Measurements from ENCODE around the gene COL20A1.
"Not testable (repeated sequence)": the region's sequence is repeated elsewhere in the genome, so short reads cannot be mapped to it uniquely, and the experiment has no call there.

COL20A1 gene

GRCh38 chr20:63329331-63330083 lies 36.5 kb downstream of the COL20A1 start:
- Histone ChIP-seq H3K79me2 (ENCODE audit: control insufficient read depth, insufficient read depth, low read length, unreplicated experiment) (no peaks in the 10 kb centered on the region), H3K27ac (ENCODE audit: low read depth, low read length) (no peak overlapping the region), H2AFZ (ENCODE audit: low read length, unreplicated experiment) (no peak overlapping the region), H3K36me3 (ENCODE audit: insufficient read depth, low read length) (no peaks in the 10 kb centered on the region), H3K4me1 (ENCODE audit: control insufficient read depth, insufficient read depth, low read length, unreplicated experiment) (no peaks in the 10 kb centered on the region), H3K4me3 (ENCODE audit: low read depth, low read length) (no peak overlapping the region), H3K27me3 (ENCODE audit: insufficient read depth, low read length) (peaks cover 8% of the 10 kb centered on the region)

- Histone ChIP-seq H3K27ac (ENCODE audit: low read depth, low read length) (no peak overlapping the region), H3K4me1 (ENCODE audit: control insufficient read depth, insufficient read depth, low read length, unreplicated experiment) (no peaks in the 10 kb centered on the region), H3K36me3 (ENCODE audit: insufficient read depth, low read length) (no peaks in the 10 kb centered on the region), H3K4me3 (ENCODE audit: low read depth, low read length) (no peak overlapping the region), H3K79me2 (ENCODE audit: control insufficient read depth, insufficient read depth, low read length, unreplicated experiment) (no peaks in the 10 kb centered on the region), H3K27me3 (ENCODE audit: insufficient read depth, low read length) (peaks cover under 1% of the 10 kb centered on the region; the same call in 1 of the 2 replicates), H2AFZ (ENCODE audit: low read length, unreplicated experiment) (no peak overlapping the region)
These were observed 37.2 kb downstream of the COL20A1 start for GRCh38 chr20:63330084-63330760.

GRCh38 chr20:63330940-63331339 lies 38.0 kb downstream of the COL20A1 start:
- Histone ChIP-seq H3K27me3 (ENCODE audit: insufficient read depth, low read length) (no peaks in the 10 kb centered on the region), H3K4me3 (ENCODE audit: low read depth, low read length) (no peak overlapping the region), H3K27ac (ENCODE audit: low read depth, low read length) (no peak overlapping the region)

GRCh38 chr20:63331741-63332400 lies 38.9 kb downstream of the COL20A1 start:
- H3K27me3 ChIP-seq (ENCODE audit: insufficient read depth, low read length) = no peaks in the 10 kb centered on the region
- no peak overlapping the region for H2AFZ ChIP-seq (ENCODE audit: low read length, unreplicated experiment)
- H3K4me1 ChIP-seq (ENCODE audit: control insufficient read depth, insufficient read depth, low read length, unreplicated experiment) = no peaks in the 10 kb centered on the region
- no peak overlapping the region for H3K4me3 ChIP-seq (ENCODE audit: low read depth, low read length)
- H3K27ac ChIP-seq (ENCODE audit: low read depth, low read length) = no peak overlapping the region
- no peaks in the 10 kb centered on the region for H3K36me3 ChIP-seq (ENCODE audit: insufficient read depth, low read length)
- no peaks in the 10 kb centered on the region for H3K79me2 ChIP-seq (ENCODE audit: control insufficient read depth, insufficient read depth, low read length, unreplicated experiment)

More at GRCh38 chr20:63330940-63331339, 38.0 kb downstream of the COL20A1 start:
- Histone ChIP-seq H3K79me2 (ENCODE audit: control insufficient read depth, insufficient read depth, low read length, unreplicated experiment) (no peaks in the 10 kb centered on the region), H2AFZ (ENCODE audit: low read length, unreplicated experiment) (no peak overlapping the region), H3K4me1 (ENCODE audit: control insufficient read depth, insufficient read depth, low read length, unreplicated experiment) (no peaks in the 10 kb centered on the region), H3K36me3 (ENCODE audit: insufficient read depth, low read length) (no peaks in the 10 kb centered on the region)

- H2AFZ ChIP-seq (ENCODE audit: low read length, unreplicated experiment) = no peak overlapping the region
- H3K27me3 ChIP-seq (ENCODE audit: insufficient read depth, low read length) = 0 out of 2 replicates have a peak, but pooled peaks cover 1% of the 10 kb centered on the region
- H3K36me3 ChIP-seq (ENCODE audit: insufficient read depth, low read length) = no peaks in the 10 kb centered on the region
- H3K79me2 ChIP-seq (ENCODE audit: control insufficient read depth, insufficient read depth, low read length, unreplicated experiment) = no peaks in the 10 kb centered on the region
- no peak overlapping the region for H3K4me3 ChIP-seq (ENCODE audit: low read depth, low read length)
- no peaks in the 10 kb centered on the region for H3K4me1 ChIP-seq (ENCODE audit: control insufficient read depth, insufficient read depth, low read length, unreplicated experiment)
- H3K27ac ChIP-seq (ENCODE audit: low read depth, low read length) = no peak overlapping the region
These were observed 39.7 kb downstream of the COL20A1 start for GRCh38 chr20:63332488-63333240.

- H3K79me2 ChIP-seq (ENCODE audit: control insufficient read depth, insufficient read depth, low read length, unreplicated experiment) = no peaks in the 10 kb centered on the region
- no peak overlapping the region for H2AFZ ChIP-seq (ENCODE audit: low read length, unreplicated experiment)
- no peak overlapping the region for H3K4me3 ChIP-seq (ENCODE audit: low read depth, low read length)
- peaks cover 8% of the 10 kb centered on the region; the same call in 1 of the 2 replicates for H3K27me3 ChIP-seq (ENCODE audit: insufficient read depth, low read length)
- no peak overlapping the region for H3K27ac ChIP-seq (ENCODE audit: low read depth, low read length)
- no peaks in the 10 kb centered on the region for H3K36me3 ChIP-seq (ENCODE audit: insufficient read depth, low read length)
- no peaks in the 10 kb centered on the region for H3K4me1 ChIP-seq (ENCODE audit: control insufficient read depth, insufficient read depth, low read length, unreplicated experiment)
These were observed 40.4 kb downstream of the COL20A1 start for GRCh38 chr20:63333241-63333836.

- Histone ChIP-seq H2AFZ (ENCODE audit: low read length, unreplicated experiment) (no peak overlapping the region), H3K79me2 (ENCODE audit: control insufficient read depth, insufficient read depth, low read length, unreplicated experiment) (no peaks in the 10 kb centered on the region), H3K27ac (ENCODE audit: low read depth, low read length) (no peak overlapping the region), H3K4me3 (ENCODE audit: low read depth, low read length) (no peak overlapping the region), H3K36me3 (ENCODE audit: insufficient read depth, low read length) (no peaks in the 10 kb centered on the region), H3K27me3 (ENCODE audit: insufficient read depth, low read length) (peaks cover 11% of the 10 kb centered on the region; the same call in 1 of the 2 replicates), H3K4me1 (ENCODE audit: control insufficient read depth, insufficient read depth, low read length, unreplicated experiment) (no peaks in the 10 kb centered on the region)
These were observed 41.4 kb downstream of the COL20A1 start for GRCh38 chr20:63334356-63334755.

- not testable (repeated sequence) for H3K36me3 ChIP-seq (ENCODE audit: insufficient read depth, low read length); H3K79me2 ChIP-seq (ENCODE audit: control insufficient read depth, insufficient read depth, low read length, unreplicated experiment); H3K27ac ChIP-seq (ENCODE audit: low read depth, low read length); H3K4me1 ChIP-seq (ENCODE audit: control insufficient read depth, insufficient read depth, low read length, unreplicated experiment); H2AFZ ChIP-seq (ENCODE audit: low read length, unreplicated experiment); H3K4me3 ChIP-seq (ENCODE audit: low read depth, low read length)
- H3K27me3 ChIP-seq (ENCODE audit: insufficient read depth, low read length) = peaks cover 11% of the 10 kb centered on the region; the same call in 1 of the 2 replicates
These were observed 42.1 kb downstream of the COL20A1 start for GRCh38 chr20:63335060-63335459.

- no peak overlapping the region for H3K27ac ChIP-seq (ENCODE audit: low read depth, low read length)
- H3K4me1 ChIP-seq (ENCODE audit: control insufficient read depth, insufficient read depth, low read length, unreplicated experiment) = no peaks in the 10 kb centered on the region
- peaks cover 11% of the 10 kb centered on the region; the same call in 1 of the 2 replicates for H3K27me3 ChIP-seq (ENCODE audit: insufficient read depth, low read length)
- no peaks in the 10 kb centered on the region for H3K36me3 ChIP-seq (ENCODE audit: insufficient read depth, low read length)
- H3K4me3 ChIP-seq (ENCODE audit: low read depth, low read length) = no peak overlapping the region
- H2AFZ ChIP-seq (ENCODE audit: low read length, unreplicated experiment) = no peak overlapping the region
- H3K79me2 ChIP-seq (ENCODE audit: control insufficient read depth, insufficient read depth, low read length, unreplicated experiment) = no peaks in the 10 kb centered on the region
These were observed 42.7 kb downstream of the COL20A1 start for GRCh38 chr20:63335711-63336110.

GRCh38 chr20:63336232-63336752 lies 43.3 kb downstream of the COL20A1 start:
- H3K27ac ChIP-seq (ENCODE audit: low read depth, low read length) = no peak overlapping the region
- no peak overlapping the region for H3K4me3 ChIP-seq (ENCODE audit: low read depth, low read length)
- no peaks in the 10 kb centered on the region for H3K36me3 ChIP-seq (ENCODE audit: insufficient read depth, low read length)
- no peaks in the 10 kb centered on the region for H3K79me2 ChIP-seq (ENCODE audit: control insufficient read depth, insufficient read depth, low read length, unreplicated experiment)
- peaks cover 11% of the 10 kb centered on the region; the same call in 1 of the 2 replicates for H3K27me3 ChIP-seq (ENCODE audit: insufficient read depth, low read length)
- H3K4me1 ChIP-seq (ENCODE audit: control insufficient read depth, insufficient read depth, low read length, unreplicated experiment) = no peaks in the 10 kb centered on the region
- H2AFZ ChIP-seq (ENCODE audit: low read length, unreplicated experiment) = no peak overlapping the region

Data from ACC112 (cell line).